ENCODE data around the gene TMEM254. TPM values are rescaled to one million over a fixed set of nuclear protein-coding genes. Genes with fewer than 3 reads are reported as not detected.

The TMEM254 gene
- total RNA-seq: 6.5 and 7.1 TPM in 2 replicates

GRCh38 chr10:80078448-80079311 is at the start of gene TMEM254:
Gene TMEM254, plus strand, starts transcription at chr10:80078665. Its CDS starts 35 bp downstream, at chr10:80078700.

GRCh38 chr10:80132299-80133139 is 54.1 kb downstream of the TMEM254 start, which contains the start of gene PLAC9:
Gene PLAC9, plus strand, starts transcription at chr10:80132730. Its CDS starts 33 bp downstream, at chr10:80132763.

Other genes starting within 250 kb of the TMEM254 start
- gene SFTPD, start 129.6 kb upstream of the TMEM254 start, total RNA-seq: not detected in 2 replicates
- 12.8 and 19.4 TPM in 2 replicates for gene PLAC9, start 54.1 kb downstream of the TMEM254 start, total RNA-seq
- 33.0 and 55.6 TPM in 2 replicates for gene ANXA11, start 126.9 kb downstream of the TMEM254 start, total RNA-seq
- gene MAT1A, start 211.0 kb downstream of the TMEM254 start, total RNA-seq: not detected in 2 replicates

Data from regular cardiac myocyte (primary cell).